LNCaP clone FGC (cell line): ENCODE results near the gene DLX6.

ENCODE experiments used
- DNase-seq: peaks from one replicate; pipeline ENCODE4 v3.0.0-alpha.2; 2011; ENCODE audit warnings: low read depth
- H3K4me3 ChIP-seq: 2 replicates; pipeline ENCODE4 v1.5.1; 2011; ENCODE audit warnings: mild to moderate bottlenecking, low read depth, low read length, control low read depth
- TF ChIP-seq, protein P1 (sequence below): IDR thresholded peaks from 2 replicates; pipeline ENCODE4 v1.5.1; 2012; ENCODE audit warnings: mild to moderate bottlenecking; ENCODE audit not compliant: control insufficient read depth, insufficient read depth; ENCODE audit errors: extremely low read depth

The DLX6 gene

DNA sequence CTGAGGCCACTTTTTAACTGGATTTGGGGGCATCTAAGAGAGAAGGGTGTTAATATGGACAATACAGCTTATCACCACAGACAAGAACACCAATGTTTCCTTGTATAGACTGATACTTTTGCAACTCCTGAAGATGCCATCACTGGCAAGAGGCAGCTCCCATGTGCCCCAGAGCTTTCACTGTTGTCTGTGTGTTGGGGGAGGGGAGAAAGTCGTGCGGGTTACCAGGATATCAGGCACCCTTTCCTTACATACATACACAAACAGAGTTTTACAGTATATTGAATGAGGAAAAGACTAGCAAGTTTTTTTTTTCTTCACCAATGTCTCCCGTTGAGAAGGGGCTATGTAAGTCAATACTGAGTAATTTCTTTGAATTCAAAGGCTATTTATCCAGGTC is 4.1 kb upstream of the DLX6 start:
- TF ChIP-seq, protein P1, sequence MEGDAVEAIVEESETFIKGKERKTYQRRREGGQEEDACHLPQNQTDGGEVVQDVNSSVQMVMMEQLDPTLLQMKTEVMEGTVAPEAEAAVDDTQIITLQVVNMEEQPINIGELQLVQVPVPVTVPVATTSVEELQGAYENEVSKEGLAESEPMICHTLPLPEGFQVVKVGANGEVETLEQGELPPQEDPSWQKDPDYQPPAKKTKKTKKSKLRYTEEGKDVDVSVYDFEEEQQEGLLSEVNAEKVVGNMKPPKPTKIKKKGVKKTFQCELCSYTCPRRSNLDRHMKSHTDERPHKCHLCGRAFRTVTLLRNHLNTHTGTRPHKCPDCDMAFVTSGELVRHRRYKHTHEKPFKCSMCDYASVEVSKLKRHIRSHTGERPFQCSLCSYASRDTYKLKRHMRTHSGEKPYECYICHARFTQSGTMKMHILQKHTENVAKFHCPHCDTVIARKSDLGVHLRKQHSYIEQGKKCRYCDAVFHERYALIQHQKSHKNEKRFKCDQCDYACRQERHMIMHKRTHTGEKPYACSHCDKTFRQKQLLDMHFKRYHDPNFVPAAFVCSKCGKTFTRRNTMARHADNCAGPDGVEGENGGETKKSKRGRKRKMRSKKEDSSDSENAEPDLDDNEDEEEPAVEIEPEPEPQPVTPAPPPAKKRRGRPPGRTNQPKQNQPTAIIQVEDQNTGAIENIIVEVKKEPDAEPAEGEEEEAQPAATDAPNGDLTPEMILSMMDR, result no peak
- DNase-seq, result no peak
- H3K4me3 ChIP-seq, result no peak overlapping the region

DNA sequence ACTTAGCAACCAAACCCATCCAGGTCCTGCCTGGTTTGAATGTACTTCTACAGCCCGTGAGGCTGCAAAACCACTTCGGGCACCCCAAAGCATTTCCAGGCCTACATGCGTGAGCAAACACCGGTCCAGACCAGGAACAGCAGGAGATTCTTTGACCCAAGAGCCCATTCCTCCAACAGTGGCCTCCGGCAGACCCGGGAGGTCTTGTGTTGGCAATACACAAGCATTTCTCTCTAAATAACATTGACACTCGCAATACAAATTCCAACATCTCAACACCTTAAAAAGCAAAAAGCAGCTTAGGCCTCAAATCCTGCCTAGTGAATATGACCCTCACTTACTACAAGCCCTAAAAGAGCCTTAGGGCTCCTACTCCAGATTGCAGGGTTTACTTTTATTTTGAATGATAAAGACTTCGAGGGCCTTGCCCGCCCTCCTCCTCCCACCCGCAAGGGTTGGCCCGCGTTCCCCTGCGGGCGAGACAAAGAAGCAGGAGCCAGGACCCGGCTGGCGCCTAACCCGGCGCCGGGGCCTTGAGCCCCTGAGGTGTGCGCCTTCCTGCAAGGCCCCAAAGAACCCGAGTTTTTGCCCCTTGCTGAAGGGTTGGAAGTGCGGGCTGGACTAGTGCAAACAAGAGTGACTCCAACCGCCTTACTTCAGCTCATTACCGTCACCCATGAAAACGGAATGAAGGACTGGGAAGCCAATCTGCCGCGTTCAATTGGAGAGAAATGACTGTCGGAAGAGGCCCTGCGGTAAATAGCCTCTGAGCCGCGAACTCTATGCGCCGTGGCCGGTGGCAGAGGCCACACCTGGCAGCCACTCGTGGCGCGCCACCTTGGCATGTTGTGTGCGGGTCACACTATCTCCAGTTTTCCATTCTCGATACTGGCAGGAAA is 3.4 kb upstream of the DLX6 start:
- DNase-seq, result no peak
- H3K4me3 ChIP-seq, result no peak overlapping the region
- TF ChIP-seq, protein P1, result no peak

DNA sequence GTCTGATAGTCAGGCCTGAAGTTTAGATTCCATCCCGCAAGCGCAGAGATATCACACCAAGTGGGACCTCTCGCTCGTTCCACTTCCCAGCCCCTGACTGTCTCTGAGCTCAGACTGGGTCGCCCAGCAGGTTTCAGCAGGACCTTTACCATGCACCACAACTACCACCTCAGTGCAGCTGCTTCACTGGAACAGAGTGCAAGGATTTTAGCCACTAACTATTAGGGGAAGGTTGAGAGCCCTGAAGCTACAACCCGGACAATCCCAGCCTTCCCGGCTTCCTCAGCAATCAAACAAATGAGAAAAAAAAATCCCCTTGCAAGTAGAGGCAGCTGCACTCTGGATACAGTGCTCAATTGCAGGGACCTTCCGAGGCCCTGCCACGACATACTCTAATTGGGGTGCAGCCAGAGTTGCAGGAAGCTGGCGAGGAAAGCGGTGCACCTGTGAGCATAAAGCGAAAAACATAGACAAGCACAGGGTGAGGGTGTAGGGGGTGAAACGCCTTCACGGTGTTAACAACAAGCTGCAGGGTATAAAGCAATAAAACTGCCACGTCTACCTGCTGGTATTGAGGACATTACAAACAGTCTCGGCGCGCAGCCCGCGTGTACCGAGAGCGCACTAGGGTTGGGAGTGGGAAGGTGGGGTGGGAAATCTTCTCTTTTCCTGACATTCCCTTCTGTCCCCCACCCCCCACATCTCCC is 2.6 kb upstream of the DLX6 start:
- DNase-seq, result no peak
- TF ChIP-seq, protein P1, result no peak
- no peak overlapping the region for H3K4me3 ChIP-seq

DNA sequence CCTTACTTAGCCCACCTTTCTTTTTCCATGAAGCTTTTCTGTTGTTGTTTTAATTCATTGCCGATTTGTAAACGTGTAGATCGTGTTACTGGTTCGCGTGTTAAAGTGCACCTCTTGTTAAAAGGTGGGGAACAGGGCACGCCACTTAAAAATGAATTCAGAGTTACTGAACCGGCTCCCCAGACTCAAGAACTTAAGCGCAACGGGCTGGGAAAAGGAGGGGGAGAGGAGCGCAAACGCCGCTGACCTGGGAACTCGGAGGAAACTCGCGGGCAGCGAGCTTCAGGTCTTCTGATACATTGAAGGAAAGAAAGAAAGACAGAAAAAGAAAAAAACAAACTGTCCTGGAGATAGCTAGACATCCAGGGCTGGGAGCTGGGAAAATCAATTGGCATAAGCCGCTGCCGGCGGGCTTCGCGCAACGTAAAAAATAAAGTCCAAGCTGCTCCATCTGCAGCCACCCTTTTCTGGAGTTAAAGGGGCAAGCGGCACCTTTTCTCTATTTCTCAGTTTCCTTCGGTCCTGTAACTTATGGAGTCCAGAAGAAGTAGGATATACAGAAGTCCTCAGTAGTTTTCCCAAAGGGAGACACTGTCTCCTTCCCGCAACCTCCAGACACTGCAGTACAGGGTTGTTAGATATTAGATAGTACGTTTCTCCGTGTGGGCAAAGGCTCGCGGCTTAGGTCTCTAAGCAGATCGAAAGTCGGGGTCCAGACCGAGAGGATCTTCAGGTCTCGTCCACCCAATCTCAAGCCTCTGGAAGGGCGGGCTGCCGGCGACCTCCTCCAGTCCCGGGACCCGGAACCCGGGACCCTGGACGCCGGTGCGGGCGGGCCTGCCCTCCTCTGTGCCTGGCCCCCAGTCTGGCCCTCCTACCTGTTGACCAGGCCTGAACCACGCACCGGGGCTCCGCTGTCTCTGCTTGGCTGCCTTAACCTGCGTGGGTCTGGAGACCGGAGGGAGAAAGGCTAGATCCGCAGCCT is 1.8 kb upstream of the DLX6 start:
- TF ChIP-seq, protein P1, result no peak
- H3K4me3 ChIP-seq, result no peak overlapping the region
- DNase-seq, result no peak

DNA sequence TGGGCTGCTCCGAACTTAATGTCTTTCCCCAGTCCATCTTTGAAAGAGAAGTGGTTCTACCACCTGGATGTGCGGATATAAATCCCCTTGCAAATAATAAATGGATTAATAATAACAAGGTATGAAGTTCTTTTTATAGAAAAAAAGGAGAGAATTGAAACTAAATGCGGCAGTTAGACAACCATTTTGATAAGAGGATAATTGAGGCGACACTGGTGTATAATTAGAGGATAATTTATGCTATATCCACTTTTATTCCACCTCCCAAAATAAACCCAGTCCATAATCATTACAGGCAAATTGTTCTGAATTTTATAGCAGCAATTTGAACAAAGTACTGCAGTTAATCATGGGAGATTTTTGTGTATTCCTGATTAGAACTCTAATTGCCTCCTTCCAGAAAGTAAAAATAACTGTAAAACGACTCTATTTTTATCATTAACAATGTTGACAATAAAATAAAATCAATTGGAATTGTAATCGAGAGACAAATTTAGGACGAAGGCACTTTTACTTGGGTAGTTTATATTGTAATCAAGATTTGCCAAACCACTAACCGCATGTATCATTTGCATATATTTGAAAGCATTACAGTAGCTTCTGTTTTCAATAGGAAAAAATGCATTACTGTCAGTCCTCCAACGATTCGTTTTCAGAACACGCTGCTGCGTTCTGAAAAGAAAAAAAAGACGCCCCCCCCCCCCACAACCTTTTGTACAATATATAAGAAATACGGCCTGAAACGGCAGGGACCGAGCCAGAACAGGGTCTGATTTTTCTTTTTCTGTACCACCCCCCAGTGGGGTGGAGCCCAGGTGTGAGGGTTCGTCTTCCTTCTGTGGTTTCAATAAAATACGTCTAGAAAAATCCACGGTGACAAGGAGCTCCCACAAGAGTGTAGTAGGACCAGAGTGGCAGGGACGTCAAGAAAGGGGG is 838 bp upstream of the DLX6 start:
- TF ChIP-seq, protein P1, result no peak
- no peak overlapping the region for H3K4me3 ChIP-seq
- DNase-seq, result no peak
